ENCODE data around the gene CD300LG. TPM values are rescaled to one million over a fixed set of nuclear protein-coding genes. Genes with fewer than 3 reads are reported as not detected.
"Not testable (repeated sequence)": the region's sequence is repeated elsewhere in the genome, so short reads cannot be mapped to it uniquely, and the experiment has no call there.

The CD300LG gene
- total and polyA plus RNA-seq, 2 donors from 2014 or later, result 1.2 to 3.1 TPM

- Histone ChIP-seq H3K9me3 (ENCODE audit: control insufficient read depth in 2 of 3, insufficient read depth in 1 of 3, low read length in 3 of 3) (no peaks in the 10 kb centered on the region), H3K9ac (ENCODE audit: low read length in 3 of 3) (no peak overlapping the region), H3K4me1 (ENCODE audit: control insufficient read depth in 2 of 3, insufficient read depth in 2 of 3, low read depth in 1 of 3, low read length in 3 of 3) (peaks cover 0 to 11% (median 0%) of the 10 kb centered on the region in 3 donors), H3K27ac (ENCODE audit: low read depth in 2 of 2, low read length in 2 of 2) (no peak overlapping the region), H3K27me3 (ENCODE audit: control insufficient read depth, insufficient read depth, low read length) (no peaks in the 10 kb centered on the region), H3K36me3 (ENCODE audit: control insufficient read depth in 2 of 3, insufficient read depth in 3 of 3, low read length in 3 of 3) (no peaks in the 10 kb centered on the region), H3K4me3 (ENCODE audit: low read length in 3 of 3) (no peak overlapping the region)
- intact Hi-C loops (cut with DNase I), result no loop called here
- TF ChIP-seq, protein P1, sequence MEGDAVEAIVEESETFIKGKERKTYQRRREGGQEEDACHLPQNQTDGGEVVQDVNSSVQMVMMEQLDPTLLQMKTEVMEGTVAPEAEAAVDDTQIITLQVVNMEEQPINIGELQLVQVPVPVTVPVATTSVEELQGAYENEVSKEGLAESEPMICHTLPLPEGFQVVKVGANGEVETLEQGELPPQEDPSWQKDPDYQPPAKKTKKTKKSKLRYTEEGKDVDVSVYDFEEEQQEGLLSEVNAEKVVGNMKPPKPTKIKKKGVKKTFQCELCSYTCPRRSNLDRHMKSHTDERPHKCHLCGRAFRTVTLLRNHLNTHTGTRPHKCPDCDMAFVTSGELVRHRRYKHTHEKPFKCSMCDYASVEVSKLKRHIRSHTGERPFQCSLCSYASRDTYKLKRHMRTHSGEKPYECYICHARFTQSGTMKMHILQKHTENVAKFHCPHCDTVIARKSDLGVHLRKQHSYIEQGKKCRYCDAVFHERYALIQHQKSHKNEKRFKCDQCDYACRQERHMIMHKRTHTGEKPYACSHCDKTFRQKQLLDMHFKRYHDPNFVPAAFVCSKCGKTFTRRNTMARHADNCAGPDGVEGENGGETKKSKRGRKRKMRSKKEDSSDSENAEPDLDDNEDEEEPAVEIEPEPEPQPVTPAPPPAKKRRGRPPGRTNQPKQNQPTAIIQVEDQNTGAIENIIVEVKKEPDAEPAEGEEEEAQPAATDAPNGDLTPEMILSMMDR (IDR thresholded peaks at IDR 0.05; ENCODE audit: borderline replicate concordance, extremely low read depth, insufficient read depth), result no peak
- DNase-seq (no peak), FAIRE-seq (no peak)
Observed at GRCh38 chr17:43834106-43834505, 12.9 kb upstream of the CD300LG start.

DNA sequence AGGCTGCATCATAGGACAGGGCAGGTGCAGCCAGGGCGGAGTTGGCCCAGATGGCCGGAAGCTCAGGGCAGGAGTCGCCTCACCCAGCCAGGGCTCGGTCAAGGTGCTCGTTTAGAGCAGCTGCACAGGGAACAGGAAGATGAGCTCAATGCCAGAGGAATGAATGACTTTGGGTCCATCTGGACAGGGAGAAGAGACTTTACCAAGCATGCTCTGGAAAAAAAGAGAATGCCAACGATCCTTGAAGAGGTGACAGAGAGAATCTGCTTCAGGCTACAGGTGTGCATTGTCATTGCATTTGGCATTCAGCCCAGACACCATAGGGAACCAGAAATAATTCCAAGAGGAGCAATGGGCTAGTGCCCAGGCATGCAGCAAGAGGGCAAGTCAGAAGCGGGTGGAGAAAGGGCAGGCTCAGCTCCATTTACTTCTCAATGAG, 7.3 kb upstream of the CD300LG start:
- TF ChIP-seq, protein P1 (IDR thresholded peaks at IDR 0.05; ENCODE audit: borderline replicate concordance, extremely low read depth, insufficient read depth), result no peak
- H3K4me1 ChIP-seq (ENCODE audit: control insufficient read depth in 2 of 3, insufficient read depth in 2 of 3, low read depth in 1 of 3, low read length in 3 of 3), result peaks cover 0 to 7% (median 5%) of the 10 kb centered on the region in 3 donors
- no peak overlapping the region for H3K27ac ChIP-seq (ENCODE audit: low read depth in 2 of 2, low read length in 2 of 2)
- H3K9ac ChIP-seq (ENCODE audit: low read length in 3 of 3), result no peak overlapping the region
- no peaks in the 10 kb centered on the region for H3K9me3 ChIP-seq (ENCODE audit: control insufficient read depth in 2 of 3, insufficient read depth in 1 of 3, low read length in 3 of 3)
- FAIRE-seq (no peak), DNase-seq (no peak)
- H3K27me3 ChIP-seq (ENCODE audit: control insufficient read depth, insufficient read depth, low read length), result no peaks in the 10 kb centered on the region
- intact Hi-C loops (cut with DNase I), result loop anchor here (10.0 kb wide), 1 partner anchor 55 kb away; the partner anchor contains the start of gene CFAP97D1
- no peak overlapping the region for H3K4me3 ChIP-seq (ENCODE audit: low read length in 3 of 3)
- H3K36me3 ChIP-seq (ENCODE audit: control insufficient read depth in 2 of 3, insufficient read depth in 3 of 3, low read length in 3 of 3), result no peaks in the 10 kb centered on the region

GRCh38 chr17:43840814-43841213, 6.2 kb upstream of the CD300LG start:
- Histone ChIP-seq H3K4me1 (ENCODE audit: control insufficient read depth in 2 of 3, insufficient read depth in 2 of 3, low read depth in 1 of 3, low read length in 3 of 3) (peaks cover 0 to 7% (median 7%) of the 10 kb centered on the region in 3 donors), H3K9ac (ENCODE audit: low read length in 3 of 3) (no peak overlapping the region), H3K9me3 (ENCODE audit: control insufficient read depth in 2 of 3, insufficient read depth in 1 of 3, low read length in 3 of 3) (no peaks in the 10 kb centered on the region), H3K4me3 (ENCODE audit: low read length in 3 of 3) (no peak overlapping the region), H3K27me3 (ENCODE audit: control insufficient read depth, insufficient read depth, low read length) (no peaks in the 10 kb centered on the region), H3K27ac (ENCODE audit: low read depth in 2 of 2, low read length in 2 of 2) (peak overlapping the region in 1 of 2 donors; percentile 8), H3K36me3 (ENCODE audit: control insufficient read depth in 2 of 3, insufficient read depth in 3 of 3, low read length in 3 of 3) (no peaks in the 10 kb centered on the region)
- DNase-seq (peak in 2 of 5 donors; percentile 27 to 45), FAIRE-seq (no peak)
- TF ChIP-seq, protein P1 (IDR thresholded peaks at IDR 0.05; ENCODE audit: borderline replicate concordance, extremely low read depth, insufficient read depth), result peak; percentile 21
- intact Hi-C loops (cut with DNase I), result loop anchor here (10.0 kb wide), 1 partner anchor 56 kb away; the partner anchor contains the start of gene CFAP97D1

GRCh38 chr17:43841282-43841681, 5.7 kb upstream of the CD300LG start:
- DNase-seq (no peak), FAIRE-seq (no peak)
- H3K4me3 ChIP-seq (ENCODE audit: low read length in 3 of 3), result no peak overlapping the region
- H3K36me3 ChIP-seq (ENCODE audit: control insufficient read depth in 2 of 3, insufficient read depth in 3 of 3, low read length in 3 of 3), result no peaks in the 10 kb centered on the region
- TF ChIP-seq, protein P1 (IDR thresholded peaks at IDR 0.05; ENCODE audit: borderline replicate concordance, extremely low read depth, insufficient read depth), result no peak
- intact Hi-C loops (cut with DNase I), result loop anchor here (10.0 kb wide), 1 partner anchor 56 kb away; the partner anchor contains the start of gene CFAP97D1
- peaks cover 0 to 10% (median 7%) of the 10 kb centered on the region in 3 donors for H3K4me1 ChIP-seq (ENCODE audit: control insufficient read depth in 2 of 3, insufficient read depth in 2 of 3, low read depth in 1 of 3, low read length in 3 of 3)
- H3K27ac ChIP-seq (ENCODE audit: low read depth in 2 of 2, low read length in 2 of 2), result peak overlapping the region in 1 of 2 donors; percentile 33
- H3K9ac ChIP-seq (ENCODE audit: low read length in 3 of 3), result no peak overlapping the region
- no peaks in the 10 kb centered on the region for H3K9me3 ChIP-seq (ENCODE audit: control insufficient read depth in 2 of 3, insufficient read depth in 1 of 3, low read length in 3 of 3)
- no peaks in the 10 kb centered on the region for H3K27me3 ChIP-seq (ENCODE audit: control insufficient read depth, insufficient read depth, low read length)

DNA sequence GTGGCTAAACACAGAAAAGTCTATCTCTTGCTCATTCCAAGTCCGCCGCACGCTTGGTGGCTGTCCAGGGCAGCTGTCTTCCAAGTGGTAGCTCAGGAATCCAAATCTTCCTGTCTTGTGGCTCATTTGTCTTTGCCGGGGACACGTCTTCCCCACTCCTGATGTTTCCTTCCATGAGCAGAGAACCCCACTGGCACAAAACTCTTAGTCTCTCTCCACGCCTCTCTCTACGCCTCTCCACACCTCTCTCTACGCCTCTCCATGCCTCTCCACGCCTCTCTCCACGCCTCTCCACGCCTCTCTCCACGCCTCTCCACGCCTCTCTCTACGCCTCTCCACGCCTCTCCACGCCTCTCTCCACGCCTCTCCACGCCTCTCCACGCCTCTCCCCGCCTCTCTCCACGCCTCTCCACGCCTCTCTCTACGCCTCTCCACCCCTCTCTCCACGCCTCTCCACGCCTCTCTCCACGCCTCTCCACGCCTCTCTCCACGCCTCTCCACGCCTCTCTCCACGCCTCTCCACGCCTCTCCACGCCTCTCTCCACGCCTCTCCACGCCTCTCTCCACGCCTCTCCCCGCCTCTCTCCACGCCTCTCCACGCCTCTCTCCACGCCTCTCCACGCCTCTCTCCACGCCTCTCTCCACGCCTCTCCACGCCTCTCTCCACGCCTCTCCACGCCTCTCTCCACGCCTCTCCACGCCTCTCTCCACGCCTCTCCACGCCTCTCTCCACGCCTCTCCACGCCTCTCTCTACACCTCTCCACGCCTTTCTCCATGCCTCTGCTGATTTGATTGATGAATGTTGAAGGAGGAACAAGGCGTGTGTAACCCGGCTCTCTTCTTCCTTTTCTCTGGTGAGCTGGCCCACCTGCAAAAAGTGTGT, 4.6 kb upstream of the CD300LG start:
- not testable (repeated sequence) for H3K27ac ChIP-seq (ENCODE audit: low read depth in 2 of 2, low read length in 2 of 2); FAIRE-seq; H3K9me3 ChIP-seq (ENCODE audit: control insufficient read depth in 2 of 3, insufficient read depth in 1 of 3, low read length in 3 of 3); H3K27me3 ChIP-seq (ENCODE audit: control insufficient read depth, insufficient read depth, low read length); H3K9ac ChIP-seq (ENCODE audit: low read length in 3 of 3); H3K4me3 ChIP-seq (ENCODE audit: low read length in 3 of 3); DNase-seq; H3K36me3 ChIP-seq (ENCODE audit: control insufficient read depth in 2 of 3, insufficient read depth in 3 of 3, low read length in 3 of 3)
- intact Hi-C loops (cut with DNase I), result loop anchor here (10.0 kb wide), 1 partner anchor 58 kb away; the partner anchor contains the start of gene CFAP97D1
- H3K4me1 ChIP-seq (ENCODE audit: control insufficient read depth in 2 of 3, insufficient read depth in 2 of 3, low read depth in 1 of 3, low read length in 3 of 3), result peaks cover 3 to 12% (median 10%) of the 10 kb centered on the region in 3 donors
